Type B pancreatic cell (in vitro differentiated cells): ENCODE measurements around the gene CD164. TPM values are rescaled to one million over a fixed set of nuclear protein-coding genes. Genes with fewer than 3 reads are reported as not detected.

Source experiments
- DNase-seq: peaks from one replicate; pipeline ENCODE4 v3.0.0; 2021; ENCODE audit warnings: mixed read lengths; ENCODE audit not compliant: unreplicated experiment; ENCODE audit errors: extremely low spot score
- H3K27ac Mint-ChIP-seq: 2 replicates; pipeline ENCODE4 v1.8.0; 2021; ENCODE audit warnings: mild to moderate bottlenecking, mixed read lengths
- H3K27me3 Mint-ChIP-seq: 2 replicates; pipeline ENCODE4 v1.8.0; 2021; ENCODE audit warnings: mixed read lengths
- H3K36me3 Mint-ChIP-seq: 2 replicates; pipeline ENCODE4 v1.8.0; 2021; ENCODE audit warnings: mixed read lengths
- H3K4me1 Mint-ChIP-seq: one replicate; pipeline ENCODE4 v1.8.0; 2021; ENCODE audit warnings: mixed read lengths; ENCODE audit not compliant: unreplicated experiment
- H3K4me3 Mint-ChIP-seq: 2 replicates; pipeline ENCODE4 v1.8.0; 2021; ENCODE audit warnings: mild to moderate bottlenecking, mixed read lengths
- H3K9me3 Mint-ChIP-seq: 2 replicates; pipeline ENCODE4 v1.8.0; 2021; ENCODE audit warnings: mixed read lengths
- total RNA-seq: library from RNA; stranded (reverse); gene quantifications from 2 replicates; pipeline ENCODE4 v1.2.1, GENCODE V29; 2021; ENCODE audit warnings: low replicate concordance
- TF ChIP-seq, protein P1 (sequence below): fragments of 200-600 bp; sonication (generic); conservative IDR thresholded peaks from 2 replicates; pipeline ENCODE4 v1.5.0; 2021; ENCODE audit warnings: antibody characterized with exemption, mild to moderate bottlenecking

CD164 gene
- total RNA-seq, 1 donor from 2014 or later, result 230 TPM

- H3K27me3 Mint-ChIP-seq, result no peaks in the 10 kb centered on the region
- no peak overlapping the region for H3K27ac Mint-ChIP-seq
- H3K4me3 Mint-ChIP-seq, result no peak overlapping the region
- H3K4me1 Mint-ChIP-seq, result peaks cover 19% of the 10 kb centered on the region
- TF ChIP-seq, protein P1, sequence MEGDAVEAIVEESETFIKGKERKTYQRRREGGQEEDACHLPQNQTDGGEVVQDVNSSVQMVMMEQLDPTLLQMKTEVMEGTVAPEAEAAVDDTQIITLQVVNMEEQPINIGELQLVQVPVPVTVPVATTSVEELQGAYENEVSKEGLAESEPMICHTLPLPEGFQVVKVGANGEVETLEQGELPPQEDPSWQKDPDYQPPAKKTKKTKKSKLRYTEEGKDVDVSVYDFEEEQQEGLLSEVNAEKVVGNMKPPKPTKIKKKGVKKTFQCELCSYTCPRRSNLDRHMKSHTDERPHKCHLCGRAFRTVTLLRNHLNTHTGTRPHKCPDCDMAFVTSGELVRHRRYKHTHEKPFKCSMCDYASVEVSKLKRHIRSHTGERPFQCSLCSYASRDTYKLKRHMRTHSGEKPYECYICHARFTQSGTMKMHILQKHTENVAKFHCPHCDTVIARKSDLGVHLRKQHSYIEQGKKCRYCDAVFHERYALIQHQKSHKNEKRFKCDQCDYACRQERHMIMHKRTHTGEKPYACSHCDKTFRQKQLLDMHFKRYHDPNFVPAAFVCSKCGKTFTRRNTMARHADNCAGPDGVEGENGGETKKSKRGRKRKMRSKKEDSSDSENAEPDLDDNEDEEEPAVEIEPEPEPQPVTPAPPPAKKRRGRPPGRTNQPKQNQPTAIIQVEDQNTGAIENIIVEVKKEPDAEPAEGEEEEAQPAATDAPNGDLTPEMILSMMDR, result no peak
- no peak for DNase-seq
- H3K36me3 Mint-ChIP-seq, result peaks cover 52% of the 10 kb centered on the region
- H3K9me3 Mint-ChIP-seq, result no peaks in the 10 kb centered on the region
Measured at GRCh38 chr6:109374326-109374892, 7.9 kb downstream of the CD164 start.

DNA sequence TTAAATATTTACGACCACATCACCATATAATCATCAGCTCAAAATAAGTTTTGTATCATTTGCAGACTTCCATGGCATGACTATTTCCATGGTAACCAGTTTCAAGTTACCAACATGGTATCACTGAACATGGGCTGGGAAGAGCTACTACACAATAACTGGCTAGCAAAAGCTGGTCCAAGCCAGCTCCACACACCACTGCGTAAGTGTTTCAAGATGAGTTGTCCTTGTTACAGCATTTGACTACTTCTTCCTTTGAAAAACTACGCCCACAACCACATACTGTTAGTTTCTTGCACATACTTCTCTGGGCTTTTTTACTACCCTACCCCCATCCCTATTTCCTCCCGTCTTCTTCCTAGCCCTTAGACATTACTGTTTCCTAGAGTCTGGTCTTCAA is 8.5 kb downstream of the CD164 start:
- Mint-ChIP-seq H3K9me3 (no peaks in the 10 kb centered on the region), H3K36me3 (peaks cover 48% of the 10 kb centered on the region), H3K27ac (no peak overlapping the region), H3K27me3 (no peaks in the 10 kb centered on the region), H3K4me3 (no peak overlapping the region), H3K4me1 (peaks cover 13% of the 10 kb centered on the region)
- DNase-seq, result no peak
- TF ChIP-seq, protein P1, result no peak

- DNase-seq, result no peak
- H3K4me3 Mint-ChIP-seq, result no peak overlapping the region
- no peak overlapping the region for H3K27ac Mint-ChIP-seq
- H3K36me3 Mint-ChIP-seq, result peaks cover 47% of the 10 kb centered on the region
- no peaks in the 10 kb centered on the region for H3K27me3 Mint-ChIP-seq
- H3K9me3 Mint-ChIP-seq, result no peaks in the 10 kb centered on the region
- H3K4me1 Mint-ChIP-seq, result peaks cover 13% of the 10 kb centered on the region
- TF ChIP-seq, protein P1, result no peak
Measured at GRCh38 chr6:109373331-109373730, 8.9 kb downstream of the CD164 start.

GRCh38 chr6:109372130-109372529 is 10.1 kb downstream of the CD164 start:
- TF ChIP-seq, protein P1, result no peak
- no peaks in the 10 kb centered on the region for H3K27me3 Mint-ChIP-seq
- H3K4me1 Mint-ChIP-seq, result peaks cover 5% of the 10 kb centered on the region
- DNase-seq, result no peak
- H3K4me3 Mint-ChIP-seq, result no peak overlapping the region
- no peak overlapping the region for H3K27ac Mint-ChIP-seq
- peaks cover 40% of the 10 kb centered on the region for H3K36me3 Mint-ChIP-seq
- H3K9me3 Mint-ChIP-seq, result no peaks in the 10 kb centered on the region

DNA sequence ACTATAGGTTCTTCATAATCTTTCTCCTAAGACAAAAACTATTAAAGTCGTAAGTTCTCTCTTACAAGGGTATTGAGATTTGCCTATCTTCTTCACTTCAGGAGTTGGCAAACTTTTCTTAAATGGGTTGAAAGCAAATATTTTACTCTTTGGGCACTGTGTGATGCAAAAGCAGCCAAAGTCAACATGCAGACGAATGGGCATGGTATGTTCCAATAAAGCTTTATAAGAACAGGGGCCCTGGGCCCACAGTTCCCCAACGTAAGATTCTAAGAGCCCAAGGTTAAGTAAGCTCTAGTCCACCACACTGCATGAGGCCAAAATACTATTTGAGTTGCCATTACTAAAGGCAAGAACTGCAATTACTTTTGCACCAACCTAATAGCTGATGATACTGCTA is 11.5 kb downstream of the CD164 start:
- H3K36me3 Mint-ChIP-seq, result peaks cover 38% of the 10 kb centered on the region
- no peaks in the 10 kb centered on the region for H3K27me3 Mint-ChIP-seq
- TF ChIP-seq, protein P1, result no peak
- H3K9me3 Mint-ChIP-seq, result no peaks in the 10 kb centered on the region
- H3K4me1 Mint-ChIP-seq, result peaks cover 5% of the 10 kb centered on the region
- H3K27ac Mint-ChIP-seq, result no peak overlapping the region
- H3K4me3 Mint-ChIP-seq, result no peak overlapping the region
- no peak for DNase-seq

- Mint-ChIP-seq H3K36me3 (peaks cover 38% of the 10 kb centered on the region), H3K9me3 (no peaks in the 10 kb centered on the region), H3K27me3 (no peaks in the 10 kb centered on the region), H3K27ac (no peak overlapping the region), H3K4me3 (no peak overlapping the region), H3K4me1 (peaks cover 5% of the 10 kb centered on the region)
- TF ChIP-seq, protein P1, result no peak
- DNase-seq, result no peak
Measured at GRCh38 chr6:109370336-109370735, 11.9 kb downstream of the CD164 start.
